ENCODE measurements around the gene ARMC9.

- no peak for TF ChIP-seq CTCF (IDR thresholded peaks at IDR 0.05 in 2 of 3, conservative IDR thresholded peaks at IDR 0.05 in 1 of 3; ENCODE audit: borderline replicate concordance in 1 of 3, insufficient read depth in 1 of 3, low read depth in 2 of 3, low read length in 2 of 3)
- no peak for TF ChIP-seq RAD21 (IDR thresholded peaks at IDR 0.05; ENCODE audit: low read depth)
- no peak for TF ChIP-seq ATF3 (IDR thresholded peaks at IDR 0.05)
These were observed 185.6 kb downstream of the ARMC9 start for GRCh38 chr2:231384109-231384435.
